GM13977 (cell line): ENCODE data around the gene NOC2L.

ENCODE experiments used
- DNase-seq: peaks from one replicate; pipeline ENCODE4 v3.0.0; 2012; ENCODE audit warnings: low spot score
- in situ Hi-C: fragments of 300-500 bp; cut with MboI; formaldehyde crosslinking; loops from one replicate; pipeline ENCODE4 v1.12.0; 2022; ENCODE audit warnings: low sequenced_read_pairs, low pct_unique_long_range_greater_than_20kb, mixed read lengths, inconsistent platforms; ENCODE audit not compliant: unreplicated experiment
- TF ChIP-seq, protein P1 (sequence below): IDR thresholded peaks from 2 replicates; pipeline ENCODE4 v1.5.1; 2012; ENCODE audit warnings: mild to moderate bottlenecking, control low read depth; ENCODE audit not compliant: insufficient read depth; ENCODE audit errors: extremely low read depth, missing control alignments

The NOC2L gene

DNA sequence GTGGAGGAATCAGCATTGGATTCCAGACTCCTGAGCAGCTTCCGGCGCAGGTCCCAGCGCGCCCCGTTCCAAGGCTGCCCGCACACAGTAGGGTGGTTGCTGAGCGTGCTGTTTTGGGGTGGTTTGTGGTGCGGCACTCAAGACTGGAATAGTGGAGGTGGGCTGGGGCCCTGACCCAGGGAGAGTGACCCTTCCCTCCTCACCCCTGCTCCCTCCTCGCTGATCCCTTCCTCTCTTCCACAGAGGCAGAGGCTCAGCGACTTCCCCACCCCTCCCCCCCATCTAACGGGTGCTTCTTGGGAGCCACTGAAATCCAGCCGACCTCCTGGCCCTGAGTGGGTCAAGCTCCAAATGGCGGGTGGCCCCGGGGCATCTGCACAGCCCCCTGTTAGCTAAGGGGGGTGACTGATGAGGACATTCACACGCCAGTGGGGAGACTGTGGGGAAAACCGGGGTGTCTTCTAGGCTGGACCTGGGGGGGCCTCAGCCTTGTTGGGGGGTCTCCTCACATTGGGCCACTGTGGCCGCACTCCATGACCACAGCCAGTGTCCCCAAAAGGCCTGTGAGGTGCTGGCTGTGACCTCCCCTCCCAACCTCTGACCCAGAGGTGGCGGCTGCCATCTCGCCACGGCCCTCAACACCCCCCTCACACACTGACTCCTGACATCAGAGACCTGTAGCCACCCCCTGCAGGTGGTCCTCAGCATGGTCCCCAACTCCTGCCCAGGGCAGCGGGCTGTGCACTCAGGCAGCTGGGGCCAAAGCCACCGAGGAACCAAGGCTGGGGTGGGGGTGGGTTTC is 44.8 kb upstream of the NOC2L start:
- in situ Hi-C loops = no loop called here
- DNase-seq = no peak
- TF ChIP-seq, protein P1, sequence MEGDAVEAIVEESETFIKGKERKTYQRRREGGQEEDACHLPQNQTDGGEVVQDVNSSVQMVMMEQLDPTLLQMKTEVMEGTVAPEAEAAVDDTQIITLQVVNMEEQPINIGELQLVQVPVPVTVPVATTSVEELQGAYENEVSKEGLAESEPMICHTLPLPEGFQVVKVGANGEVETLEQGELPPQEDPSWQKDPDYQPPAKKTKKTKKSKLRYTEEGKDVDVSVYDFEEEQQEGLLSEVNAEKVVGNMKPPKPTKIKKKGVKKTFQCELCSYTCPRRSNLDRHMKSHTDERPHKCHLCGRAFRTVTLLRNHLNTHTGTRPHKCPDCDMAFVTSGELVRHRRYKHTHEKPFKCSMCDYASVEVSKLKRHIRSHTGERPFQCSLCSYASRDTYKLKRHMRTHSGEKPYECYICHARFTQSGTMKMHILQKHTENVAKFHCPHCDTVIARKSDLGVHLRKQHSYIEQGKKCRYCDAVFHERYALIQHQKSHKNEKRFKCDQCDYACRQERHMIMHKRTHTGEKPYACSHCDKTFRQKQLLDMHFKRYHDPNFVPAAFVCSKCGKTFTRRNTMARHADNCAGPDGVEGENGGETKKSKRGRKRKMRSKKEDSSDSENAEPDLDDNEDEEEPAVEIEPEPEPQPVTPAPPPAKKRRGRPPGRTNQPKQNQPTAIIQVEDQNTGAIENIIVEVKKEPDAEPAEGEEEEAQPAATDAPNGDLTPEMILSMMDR = no peak

DNA sequence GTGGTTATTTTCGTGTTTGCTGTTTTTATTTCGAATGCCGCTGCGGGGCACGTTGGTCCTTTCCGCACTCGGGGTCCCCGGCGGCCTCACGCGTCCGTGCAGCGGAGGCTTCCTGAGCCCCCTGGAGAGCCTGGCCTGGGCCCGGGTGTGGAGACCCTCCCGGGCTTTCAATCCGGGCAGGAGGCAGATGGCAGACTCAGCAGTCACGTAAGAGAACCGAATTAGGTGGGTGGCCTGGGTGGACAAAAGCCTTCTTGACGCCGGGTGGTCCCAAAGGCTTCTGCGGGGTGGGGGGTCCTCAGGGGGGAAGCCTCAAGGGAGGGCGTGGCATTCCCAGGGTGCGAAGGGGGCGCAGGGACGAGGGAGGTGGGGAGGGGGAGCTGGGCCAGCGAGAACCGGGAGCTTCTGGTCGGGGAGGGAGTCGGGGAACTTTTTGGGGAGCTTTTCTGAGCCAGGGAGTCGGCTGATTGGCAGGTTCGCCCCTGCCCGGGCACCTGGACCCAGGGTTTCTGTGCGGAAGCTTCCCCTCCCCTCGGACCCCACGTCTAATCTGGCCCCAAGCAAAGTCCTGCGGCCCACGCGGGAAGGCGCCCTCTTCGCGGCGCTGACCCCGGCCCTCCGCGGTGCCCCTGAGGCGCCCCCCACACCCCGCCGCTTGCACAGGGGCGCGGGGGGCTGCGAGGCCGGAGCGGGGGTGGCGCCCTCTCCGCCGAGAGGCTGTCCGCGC is 42.2 kb upstream of the NOC2L start:
- peak; percentile 56 for DNase-seq
- TF ChIP-seq, protein P1 = no peak
- in situ Hi-C loops = no loop called here

DNA sequence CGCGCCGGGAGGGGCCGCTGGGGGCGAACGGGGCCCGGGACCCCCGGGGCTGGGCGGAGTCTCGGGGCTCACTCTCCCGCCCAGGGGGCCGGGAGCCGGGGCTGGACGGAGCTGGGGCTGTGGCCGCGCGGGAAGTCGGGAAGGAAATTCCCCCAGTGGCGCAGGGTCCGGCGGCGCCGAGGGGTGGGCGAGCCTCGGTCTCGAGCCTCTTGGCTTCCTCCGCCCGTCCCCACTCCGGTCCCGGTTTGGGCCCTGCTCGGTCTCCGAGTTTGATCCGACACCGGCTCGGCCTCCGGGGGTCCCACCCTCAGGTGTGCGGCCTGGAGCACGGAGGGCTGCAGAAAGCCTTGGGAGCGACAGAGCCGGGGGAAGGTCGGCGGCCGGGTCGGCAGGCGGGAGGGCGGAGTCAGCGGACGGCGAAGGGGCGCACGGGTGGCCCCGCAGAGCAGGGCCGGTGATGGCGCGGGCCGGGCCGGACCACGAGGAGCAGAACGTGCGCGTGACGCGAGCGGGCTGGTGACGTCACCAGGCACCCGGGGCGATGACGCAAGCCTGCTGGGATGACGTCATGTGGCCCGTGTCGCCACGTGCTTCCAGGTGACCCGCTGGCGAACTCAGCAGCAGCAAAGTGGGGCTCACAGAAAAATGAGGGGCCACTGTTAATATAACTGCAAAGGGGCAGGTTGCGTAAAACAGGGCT is 41.5 kb upstream of the NOC2L start:
- in situ Hi-C loops = no loop called here
- peak; percentile 91 for DNase-seq
- TF ChIP-seq, protein P1 = no peak

- TF ChIP-seq, protein P1 = no peak
- in situ Hi-C loops = no loop called here
Observed at GRCh38 chr1:999725-1000356, 40.8 kb upstream of the NOC2L start, which contains the start of gene HES4. TSS of gene HES4 (minus strand) at chr1:1000097. CDS start at chr1:999973, 124 bp downstream.

DNA sequence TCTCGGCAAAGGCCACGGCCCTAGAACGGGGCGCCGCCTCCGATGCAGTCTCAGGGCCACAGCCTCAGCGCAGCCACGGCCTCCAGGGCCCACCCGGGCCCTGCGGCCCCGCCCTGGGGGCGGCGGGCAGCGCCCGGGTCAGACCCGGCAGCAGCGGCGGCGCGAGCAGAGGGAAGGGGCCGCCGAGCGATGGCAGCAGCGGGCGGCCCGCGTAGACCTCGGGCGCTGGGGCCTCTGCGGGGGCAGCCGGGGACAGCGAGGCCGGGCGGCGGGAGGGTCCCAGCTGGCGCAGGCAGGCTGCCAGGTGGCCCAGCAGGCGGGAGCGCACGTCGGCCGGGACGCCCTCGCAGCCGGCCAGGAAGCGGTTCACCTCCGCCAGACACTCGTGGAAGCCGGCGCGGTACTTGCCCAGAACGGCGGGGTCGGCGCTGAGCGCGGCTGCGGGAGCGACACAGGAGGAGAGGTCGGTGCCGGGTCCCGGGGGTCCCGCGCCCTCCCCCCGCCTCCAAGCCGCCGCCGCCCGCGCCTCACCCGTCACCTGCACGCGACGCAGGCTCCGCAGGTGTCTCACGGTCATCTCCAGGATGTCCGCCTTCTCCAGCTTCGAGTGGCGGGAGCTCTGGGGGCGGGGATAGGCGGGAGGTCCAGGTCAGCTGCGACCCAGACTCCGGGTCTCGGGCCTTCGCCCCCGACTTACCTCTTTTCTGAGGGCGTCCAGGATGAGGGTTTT is 40.1 kb upstream of the NOC2L start:
- in situ Hi-C loops = no loop called here
- TF ChIP-seq, protein P1 = peak; percentile 9
- no peak for DNase-seq

More at GRCh38 chr1:999725-1000356, 40.8 kb upstream of the NOC2L start, which contains the start of gene HES4:
- DNase-seq = peak; percentile 85

- DNase-seq = no peak
- in situ Hi-C loops = no loop called here
- TF ChIP-seq, protein P1 = no peak
Observed at GRCh38 chr1:998745-998994, 39.6 kb upstream of the NOC2L start.
